GM23338 (cell line): ENCODE results near the gene HHATL. TPM values are rescaled to one million over a fixed set of nuclear protein-coding genes. Genes with fewer than 3 reads are reported as not detected.

ENCODE experiments used
- ATAC-seq: fragments of 200-7000 bp; cut with Tn5 transposase; 3 replicates; pipeline ENCODE4 v1.9.1; 2020
- DNase-seq: peaks from one replicate; pipeline ENCODE4 v3.0.0-alpha.2; 2015; ENCODE audit warnings: low spot score
- H2AFZ ChIP-seq: fragments of 200-600 bp; sonication (generic); 2 replicates; pipeline ENCODE4 v1.8.0; 2016; ENCODE audit warnings: antibody characterized with exemption, mild to moderate bottlenecking, moderate library complexity
- H3F3A ChIP-seq: fragments of 200-600 bp; sonication (generic); replicated peaks from 2 replicates; pipeline ENCODE4 v1.8.0; 2017; ENCODE audit warnings: antibody characterized with exemption, mixed run types, low read depth
- H3K27ac ChIP-seq: fragments of 200-600 bp; sonication (generic); 2 replicates; pipeline ENCODE4 v1.6.1; 2016; ENCODE audit warnings: low read depth
- H3K27me3 ChIP-seq: fragments of 200-600 bp; sonication (generic); 2 replicates; pipeline ENCODE4 v1.8.0; 2016; ENCODE audit warnings: mild to moderate bottlenecking, mixed run types, moderate library complexity; ENCODE audit not compliant: insufficient read depth
- H3K36me3 ChIP-seq: fragments of 200-600 bp; sonication (generic); 2 replicates; pipeline ENCODE4 v1.8.0; 2016; ENCODE audit warnings: mild to moderate bottlenecking; ENCODE audit not compliant: insufficient read depth
- H3K4me1 ChIP-seq: fragments of 200-600 bp; sonication (generic); 2 replicates; pipeline ENCODE4 v1.8.0; 2016; ENCODE audit warnings: mild to moderate bottlenecking, moderate library complexity; ENCODE audit not compliant: insufficient read depth
- H3K4me2 ChIP-seq: fragments of 200-600 bp; sonication (generic); 2 replicates; pipeline ENCODE4 v1.7.1; 2017; ENCODE audit warnings: mixed run types
- H3K4me3 ChIP-seq: fragments of 200-600 bp; sonication (generic); 2 replicates; pipeline ENCODE4 v1.6.1; 2016; ENCODE audit warnings: mixed run types
- H3K79me2 ChIP-seq: fragments of 200-600 bp; sonication (generic); replicated peaks from 2 replicates; pipeline ENCODE4 v1.8.0; 2017; ENCODE audit warnings: mild to moderate bottlenecking; ENCODE audit not compliant: insufficient read depth
- H3K9me2 ChIP-seq: fragments of 200-600 bp; sonication (generic); 2 replicates; pipeline ENCODE4 v1.8.0; 2017; ENCODE audit not compliant: insufficient read depth
- H4K20me1 ChIP-seq: fragments of 200-600 bp; sonication (generic); replicated peaks from 2 replicates; pipeline ENCODE4 v1.8.0; 2017; ENCODE audit warnings: mild to moderate bottlenecking; ENCODE audit not compliant: insufficient read depth
- H3K27ac Mint-ChIP-seq: 2 replicates; pipeline ENCODE4 v1.8.0; 2020; ENCODE audit warnings: inconsistent platforms, mild to moderate bottlenecking, moderate library complexity, mixed read lengths
- H3K27me3 Mint-ChIP-seq: 3 replicates; pipeline ENCODE4 v1.8.0; 2022; ENCODE audit warnings: low read depth, mild to moderate bottlenecking, moderate library complexity, mixed read lengths, inconsistent platforms; ENCODE audit not compliant: insufficient read depth, poor library complexity
- H3K36me3 Mint-ChIP-seq: 3 replicates; pipeline ENCODE4 v1.8.0; 2021; ENCODE audit warnings: low read depth, mild to moderate bottlenecking, inconsistent platforms, moderate library complexity, mixed read lengths
- H3K4me1 Mint-ChIP-seq: 3 replicates; pipeline ENCODE4 v1.8.0; 2020; ENCODE audit warnings: mild to moderate bottlenecking, inconsistent platforms, mixed read lengths
- H3K4me3 Mint-ChIP-seq: 3 replicates; pipeline ENCODE4 v1.8.0; 2021; ENCODE audit warnings: moderate library complexity, mild to moderate bottlenecking, inconsistent platforms, mixed read lengths
- H3K9me3 Mint-ChIP-seq: 3 replicates; pipeline ENCODE4 v1.8.0; 2020; ENCODE audit warnings: moderate library complexity, mild to moderate bottlenecking, inconsistent platforms, mixed read lengths
- CREB1 ChIP-seq: fragments of 250-450 bp; sonication (Bioruptor Pico); IDR thresholded peaks from 2 replicates; pipeline ENCODE4 v1.5.0; 2020; ENCODE audit warnings: low read depth, mild to moderate bottlenecking, moderate library complexity
- EZH2phosphoT487 ChIP-seq: fragments of 200-600 bp; sonication (generic); IDR thresholded peaks from one replicate; pipeline ENCODE4 v1.8.1; 2018; ENCODE audit warnings: antibody characterized with exemption; ENCODE audit not compliant: unreplicated experiment
- JUNB ChIP-seq: IDR thresholded peaks from one replicate; pipeline ENCODE4 v1.6.1; 2016; ENCODE audit warnings: antibody characterized with exemption; ENCODE audit not compliant: unreplicated experiment
- NANOG ChIP-seq: IDR thresholded peaks from 2 replicates; pipeline ENCODE4 v1.6.1; 2016; ENCODE audit warnings: antibody characterized with exemption, borderline replicate concordance
- POLR2AphosphoS5 ChIP-seq: IDR thresholded peaks from 2 replicates; pipeline ENCODE4 v1.6.1; 2016; ENCODE audit warnings: antibody characterized with exemption, low read depth
- REST ChIP-seq: IDR thresholded peaks from one replicate; pipeline ENCODE4 v1.6.1; 2018; ENCODE audit warnings: antibody characterized with exemption; ENCODE audit not compliant: unreplicated experiment
- STAT1 ChIP-seq: IDR thresholded peaks from one replicate; pipeline ENCODE4 v1.6.1; 2016; ENCODE audit warnings: antibody characterized with exemption; ENCODE audit not compliant: unreplicated experiment
- ZNF114 ChIP-seq: fragments of 250-450 bp; sonication (Bioruptor Pico); IDR thresholded peaks from 2 replicates; pipeline ENCODE4 v1.5.0; 2020; ENCODE audit warnings: mild to moderate bottlenecking, moderate library complexity
- polyA plus RNA-seq: library from polyadenylated mRNA; unstranded; fragments of >200 nt; fragmentation: Nextera tagmentation; extraction: Ambion mirVana; gene quantifications from 2 replicates; pipeline ENCODE4 v1.2.1, GENCODE V29; 2016
- total RNA-seq: library from RNA; depleted of rRNA; stranded (reverse); fragments of >200 nt; shearing (Covaris generic); gene quantifications from 2 replicates; pipeline ENCODE4 v1.2.3, GENCODE V29; 2014
- TF ChIP-seq, protein P1 (sequence below), 2 experiments: fragments of 200-600 bp in 1 of 2; sonication (generic) in 1 of 2; conservative IDR thresholded peaks; 2 replicates each; pipeline versions ENCODE4 v1.5.1 to v1.6.1; 2016 to 2017; ENCODE audit warnings: antibody characterized with exemption in 2 of 2, low read depth in 2 of 2, mild to moderate bottlenecking in 2 of 2, moderate library complexity in 1 of 2
- TF ChIP-seq, protein P2 (sequence below): IDR thresholded peaks from 2 replicates; pipeline ENCODE4 v1.6.1; 2016; ENCODE audit warnings: antibody characterized with exemption

Gene HHATL
- total and polyA plus RNA-seq, 2 experiments from 2014 or later, result not detected

DNA sequence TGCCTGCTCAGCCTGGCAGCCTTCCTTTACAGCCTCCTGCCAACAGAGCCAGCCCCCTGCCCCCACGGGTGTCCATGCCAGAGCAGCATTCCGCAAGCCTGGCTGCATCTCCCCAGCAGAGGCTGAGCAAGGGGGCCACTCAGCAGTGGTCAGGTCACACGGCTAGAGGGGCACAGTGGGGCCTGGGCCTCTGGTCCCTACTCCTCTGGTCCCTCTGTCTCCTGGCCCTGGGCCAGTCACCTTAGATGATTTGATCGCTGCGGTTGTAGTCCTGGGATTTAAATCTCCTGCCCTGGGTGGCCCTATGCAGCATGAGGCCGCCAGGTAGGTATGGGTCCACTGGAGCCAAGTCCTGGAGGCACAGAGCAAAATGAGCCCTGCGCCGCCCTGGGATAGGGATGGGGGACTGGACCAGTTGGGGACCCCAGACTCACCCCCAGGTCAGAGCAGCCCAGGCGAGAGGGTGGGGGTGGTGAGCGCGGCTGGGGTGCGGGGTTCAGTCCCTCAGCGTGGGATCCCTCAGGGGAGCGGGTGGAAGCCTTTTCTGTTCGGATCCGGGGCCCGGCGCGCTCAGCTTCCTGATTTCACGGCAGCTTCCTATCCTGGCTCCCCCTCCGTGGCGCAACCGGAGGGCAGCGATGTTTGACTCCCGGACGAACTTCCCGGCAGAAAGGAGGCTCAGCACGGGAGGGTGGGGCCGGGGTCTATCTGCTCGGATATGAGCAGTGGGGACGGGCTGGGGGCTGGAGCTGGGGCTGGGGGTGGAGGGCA is 48.9 kb downstream of the HHATL start, which contains the start of gene ZBTB47 (continued):
- TF ChIP-seq REST (no peak), ZNF114 (CRISPR knock-in tag) (no peak), EZH2phosphoT487 (no peak), CREB1 (CRISPR knock-in tag) (no peak), JUNB (no peak), POLR2AphosphoS5 (no peak), STAT1 (no peak)
- TF ChIP-seq, protein P1, sequence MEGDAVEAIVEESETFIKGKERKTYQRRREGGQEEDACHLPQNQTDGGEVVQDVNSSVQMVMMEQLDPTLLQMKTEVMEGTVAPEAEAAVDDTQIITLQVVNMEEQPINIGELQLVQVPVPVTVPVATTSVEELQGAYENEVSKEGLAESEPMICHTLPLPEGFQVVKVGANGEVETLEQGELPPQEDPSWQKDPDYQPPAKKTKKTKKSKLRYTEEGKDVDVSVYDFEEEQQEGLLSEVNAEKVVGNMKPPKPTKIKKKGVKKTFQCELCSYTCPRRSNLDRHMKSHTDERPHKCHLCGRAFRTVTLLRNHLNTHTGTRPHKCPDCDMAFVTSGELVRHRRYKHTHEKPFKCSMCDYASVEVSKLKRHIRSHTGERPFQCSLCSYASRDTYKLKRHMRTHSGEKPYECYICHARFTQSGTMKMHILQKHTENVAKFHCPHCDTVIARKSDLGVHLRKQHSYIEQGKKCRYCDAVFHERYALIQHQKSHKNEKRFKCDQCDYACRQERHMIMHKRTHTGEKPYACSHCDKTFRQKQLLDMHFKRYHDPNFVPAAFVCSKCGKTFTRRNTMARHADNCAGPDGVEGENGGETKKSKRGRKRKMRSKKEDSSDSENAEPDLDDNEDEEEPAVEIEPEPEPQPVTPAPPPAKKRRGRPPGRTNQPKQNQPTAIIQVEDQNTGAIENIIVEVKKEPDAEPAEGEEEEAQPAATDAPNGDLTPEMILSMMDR (conservative IDR thresholded peaks at IDR 0.05; ENCODE audit: low read depth in 2 of 2), result no peak

- ATAC-seq (no peak), DNase-seq (no peak)
- Histone ChIP-seq H3K27ac (no peak overlapping the region), H3K4me1 (peaks cover 22% of the 10 kb centered on the region), H3K36me3 (no peaks in the 10 kb centered on the region), H2AFZ (no peak overlapping the region), H3K4me3 (peak overlapping the region; percentile 76), H3K4me2 (peak overlapping the region; percentile 90), H3K79me2 (no peaks in the 10 kb centered on the region), H4K20me1 (no peaks in the 10 kb centered on the region; the same call in 1 of the 2 replicates), H3F3A (no peaks in the 10 kb centered on the region), H3K9me2 (no peaks in the 10 kb centered on the region), H3K27me3 (no peaks in the 10 kb centered on the region)
- H3K4me1 Mint-ChIP-seq, result peaks cover 46% of the 10 kb centered on the region
- H3K9me3 Mint-ChIP-seq, result no peaks in the 10 kb centered on the region; the same call in 2 of the 3 replicates
- H3K4me3 Mint-ChIP-seq, result peak overlapping the region; percentile 86
- peaks cover 12% of the 10 kb centered on the region for H3K36me3 Mint-ChIP-seq
- no peak overlapping the region for H3K27ac Mint-ChIP-seq
- peaks cover 13% of the 10 kb centered on the region for H3K27me3 Mint-ChIP-seq
- TF ChIP-seq NANOG (no peak), POLR2AphosphoS5 (no peak), STAT1 (no peak), ZNF114 (CRISPR knock-in tag) (no peak)
- TF ChIP-seq, protein P2, sequence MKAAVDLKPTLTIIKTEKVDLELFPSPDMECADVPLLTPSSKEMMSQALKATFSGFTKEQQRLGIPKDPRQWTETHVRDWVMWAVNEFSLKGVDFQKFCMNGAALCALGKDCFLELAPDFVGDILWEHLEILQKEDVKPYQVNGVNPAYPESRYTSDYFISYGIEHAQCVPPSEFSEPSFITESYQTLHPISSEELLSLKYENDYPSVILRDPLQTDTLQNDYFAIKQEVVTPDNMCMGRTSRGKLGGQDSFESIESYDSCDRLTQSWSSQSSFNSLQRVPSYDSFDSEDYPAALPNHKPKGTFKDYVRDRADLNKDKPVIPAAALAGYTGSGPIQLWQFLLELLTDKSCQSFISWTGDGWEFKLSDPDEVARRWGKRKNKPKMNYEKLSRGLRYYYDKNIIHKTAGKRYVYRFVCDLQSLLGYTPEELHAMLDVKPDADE, result no peak
- TF ChIP-seq, protein P1 (conservative IDR thresholded peaks at IDR 0.05; ENCODE audit: low read depth in 2 of 2), result no peak
Measured at GRCh38 chr3:42653303-42653559, 49.4 kb downstream of the HHATL start.
